H1 (cell line): ENCODE data around the gene MLLT6. TPM values are rescaled to one million over a fixed set of nuclear protein-coding genes. Genes with fewer than 3 reads are reported as not detected.
A peak's percentile ranks its signal among the peaks of the same experiment; 100 is the strongest.

ENCODE experiments used
- CTCF ChIA-PET: fragments of 300-600 bp; sonication (Branson Sonifier 250); formaldehyde crosslinking; loops from one replicate; lab custom pipeline; 2021; ENCODE audit not compliant: partially characterized antibody; lab: Charles Lee
- POLR2A ChIA-PET: fragments of 300-600 bp; sonication (Branson Sonifier 250); formaldehyde crosslinking; loops from one replicate; lab custom pipeline; 2021; ENCODE audit warnings: inconsistent platforms; ENCODE audit not compliant: partially characterized antibody; lab: Charles Lee
- DNase-seq, 2 experiments: peaks; one replicate each; pipeline versions ENCODE4 v3.0.0 to v3.0.0-alpha.2; 2010 to 2022; ENCODE audit warnings: low spot score in 2 of 2, low read depth in 1 of 2, mixed read lengths in 1 of 2
- FAIRE-seq: peaks from 2 replicates; lab custom pipeline; 2011; peaks lifted over from hg19 to GRCh38; lab: Jason Lieb, UNC
- H2AFZ ChIP-seq: 2 replicates; pipeline ENCODE4 v1.8.1; 2012; ENCODE audit warnings: low read length, inconsistent platforms
- H2AK5ac ChIP-seq: 2 replicates; pipeline ENCODE4 v1.6.1; 2013; ENCODE audit warnings: low read depth, low read length
- H2BK120ac ChIP-seq: replicated peaks from 2 replicates; pipeline ENCODE3; 2013; ENCODE audit warnings: low read depth, low read length, inconsistent platforms
- H2BK12ac ChIP-seq: 2 replicates; pipeline ENCODE4 v1.6.1; 2013; ENCODE audit warnings: low read depth, low read length
- H2BK15ac ChIP-seq: 2 replicates; pipeline ENCODE4 v1.6.1; 2013; ENCODE audit warnings: low read length
- H2BK20ac ChIP-seq: 2 replicates; pipeline ENCODE4 v1.6.1; 2013; ENCODE audit warnings: low read length
- H2BK5ac ChIP-seq: 2 replicates; pipeline ENCODE4 v1.6.1; 2013; ENCODE audit warnings: low read depth, low read length
- H3K14ac ChIP-seq: 2 replicates; pipeline ENCODE4 v1.6.1; 2013; ENCODE audit warnings: inconsistent platforms; ENCODE audit not compliant: insufficient read length
- H3K18ac ChIP-seq: 2 replicates; pipeline ENCODE4 v1.6.1; 2013; ENCODE audit warnings: low read length; ENCODE audit errors: extremely low read depth
- H3K23ac ChIP-seq: 2 replicates; pipeline ENCODE4 v1.6.1; 2013; ENCODE audit warnings: inconsistent platforms; ENCODE audit not compliant: insufficient read length
- H3K23me2 ChIP-seq: 2 replicates; pipeline ENCODE4 v1.6.1; 2013; ENCODE audit warnings: low read depth, low read length
- H3K27ac ChIP-seq: 2 replicates; pipeline ENCODE4 v1.6.1; 2011; ENCODE audit warnings: low read depth, low read length, inconsistent platforms
- H3K27me3 ChIP-seq, 4 experiments: replicated peaks in 1 of 4; 1 replicate in 1 of 4; 2 replicates in 3 of 4; pipeline versions ENCODE4 v1.6.1 to v1.8.1; 2011 to 2013; ENCODE audit warnings: low read length in 3 of 4, mild to moderate bottlenecking in 3 of 4, inconsistent platforms in 2 of 4, mixed read lengths in 2 of 4, moderate library complexity in 1 of 4; ENCODE audit not compliant: control insufficient read depth in 3 of 4, insufficient read depth in 3 of 4; ENCODE audit errors: extremely low read depth in 1 of 4
- H3K36me3 ChIP-seq, 4 experiments: 2 replicates each; pipeline versions ENCODE4 v1.6.1 to v1.8.1; 2011 to 2013; ENCODE audit warnings: mild to moderate bottlenecking in 4 of 4, low read length in 3 of 4, moderate library complexity in 2 of 4, control low read depth in 1 of 4, inconsistent platforms in 1 of 4; ENCODE audit not compliant: insufficient read depth in 4 of 4, control insufficient read depth in 2 of 4
- H3K4ac ChIP-seq: replicated peaks from 2 replicates; pipeline ENCODE3; 2013; ENCODE audit warnings: low read length, low read depth, mixed read lengths, inconsistent platforms; ENCODE audit not compliant: insufficient read length
- H3K4me1 ChIP-seq, 4 experiments: replicated peaks in 1 of 4; 1 replicate in 1 of 4; 2 replicates in 3 of 4; pipeline versions ENCODE4 v1.6.1 to v1.8.1; 2011 to 2013; ENCODE audit warnings: low read length in 3 of 4, inconsistent platforms in 2 of 4, mixed read lengths in 1 of 4; ENCODE audit not compliant: insufficient read depth in 4 of 4, control insufficient read depth in 3 of 4
- H3K4me2 ChIP-seq, 2 experiments: 2 replicates each; pipeline versions ENCODE4 v1.6.1 to v1.8.1; 2011 to 2013; ENCODE audit warnings: low read depth in 2 of 2, low read length in 2 of 2, control low read depth in 1 of 2, inconsistent platforms in 1 of 2, mild to moderate bottlenecking in 1 of 2; ENCODE audit not compliant: insufficient read depth in 1 of 2
- H3K4me3 ChIP-seq, 4 experiments: fragments of 200-600, 300-600 bp in 1 of 4; sonication (generic), shearing (Covaris generic), sonication (Bioruptor Twin) in 1 of 4; 2 replicates each; pipeline versions ENCODE4 v1.5.1 to v1.8.1; 2011 to 2016; ENCODE audit warnings: low read length in 4 of 4, low read depth in 3 of 4, control low read depth in 2 of 4, inconsistent platforms in 2 of 4, mild to moderate bottlenecking in 2 of 4, mixed read lengths in 1 of 4, moderate library complexity in 1 of 4; ENCODE audit not compliant: insufficient read depth in 2 of 4; ENCODE audit errors: extremely low read depth in 1 of 4
- H3K56ac ChIP-seq: replicated peaks from 2 replicates; pipeline ENCODE3; 2013; ENCODE audit warnings: low read depth, mild to moderate bottlenecking, mixed read lengths, low read length, inconsistent platforms; ENCODE audit not compliant: insufficient read length
- H3K79me1 ChIP-seq: 2 replicates; pipeline ENCODE4 v1.6.1; 2013; ENCODE audit warnings: low read depth, low read length, control low read depth
- H3K79me2 ChIP-seq, 2 experiments: 2 replicates each; pipeline versions ENCODE4 v1.6.1 to v1.8.1; 2012 to 2013; ENCODE audit warnings: low read length in 2 of 2, mild to moderate bottlenecking in 2 of 2, inconsistent platforms in 1 of 2; ENCODE audit not compliant: insufficient read depth in 2 of 2, control insufficient read depth in 1 of 2
- H3K9ac ChIP-seq, 4 experiments: replicated peaks in 1 of 4; 1 replicate in 1 of 4; 2 replicates in 3 of 4; pipeline versions ENCODE4 v1.6.1 to v1.8.1; 2011 to 2013; ENCODE audit warnings: low read depth in 3 of 4, low read length in 3 of 4, control low read depth in 2 of 4, mild to moderate bottlenecking in 2 of 4, moderate library complexity in 2 of 4, inconsistent platforms in 1 of 4; ENCODE audit errors: extremely low read depth in 1 of 4
- H3K9me3 ChIP-seq, 2 experiments: 2 replicates each; pipeline versions ENCODE4 v1.6.1 to v1.8.1; 2012 to 2013; ENCODE audit warnings: mild to moderate bottlenecking in 2 of 2, moderate library complexity in 2 of 2, control low read depth in 1 of 2, inconsistent platforms in 1 of 2, low read depth in 1 of 2, low read length in 1 of 2, mixed read lengths in 1 of 2; ENCODE audit not compliant: insufficient read depth in 2 of 2
- H4K20me1 ChIP-seq, 2 experiments: replicated peaks in 1 of 2; 2 replicates each; pipeline versions ENCODE3 to v1.8.1; 2011 to 2013; ENCODE audit warnings: inconsistent platforms in 2 of 2, low read length in 2 of 2, mild to moderate bottlenecking in 1 of 2; ENCODE audit not compliant: insufficient read depth in 2 of 2, control insufficient read depth in 1 of 2
- H4K5ac ChIP-seq: 2 replicates; pipeline ENCODE4 v1.6.1; 2013; ENCODE audit warnings: low read length, low read depth, mixed read lengths, inconsistent platforms; ENCODE audit not compliant: insufficient read length
- H4K8ac ChIP-seq: 2 replicates; pipeline ENCODE4 v1.8.0; 2013; ENCODE audit warnings: mild to moderate bottlenecking, moderate library complexity, low read length, inconsistent platforms; ENCODE audit not compliant: insufficient read depth; ENCODE audit errors: extremely low read depth
- H4K91ac ChIP-seq: replicated peaks from 2 replicates; pipeline ENCODE3; 2013; ENCODE audit warnings: low read length, mixed read lengths, inconsistent platforms; ENCODE audit not compliant: insufficient read length
- EP300 ChIP-seq, 2 experiments: IDR thresholded peaks; 1 replicate in 1 of 2; 2 replicates in 1 of 2; pipeline ENCODE4 v1.6.1; 2011 to 2012; ENCODE audit warnings: low read depth in 2 of 2, low read length in 2 of 2, mild to moderate bottlenecking in 2 of 2, borderline replicate concordance in 1 of 2, inconsistent platforms in 1 of 2, moderate library complexity in 1 of 2
- EZH2 ChIP-seq: fragments of 200-600 bp; sonication (generic); IDR thresholded peaks from 2 replicates; pipeline ENCODE4 v1.7.1; 2012; ENCODE audit warnings: low read depth, mild to moderate bottlenecking, moderate library complexity, low read length, inconsistent platforms; ENCODE audit not compliant: severe bottlenecking
- KDM1A ChIP-seq: fragments of 200-600, 300-600 bp; sonication (generic); IDR thresholded peaks from 2 replicates; pipeline ENCODE4 v1.7.1; 2016; ENCODE audit warnings: mild to moderate bottlenecking, low read length, borderline replicate concordance
- SP4 ChIP-seq: IDR thresholded peaks from 2 replicates; pipeline ENCODE4 v1.6.1; 2012; ENCODE audit warnings: low read length, inconsistent platforms
- TCF12 ChIP-seq: IDR thresholded peaks from 2 replicates; pipeline ENCODE4 v1.6.1; 2011; ENCODE audit warnings: low read depth, mild to moderate bottlenecking, low read length
- TEAD4 ChIP-seq: IDR thresholded peaks from 2 replicates; pipeline ENCODE4 v1.6.1; 2012; ENCODE audit warnings: low read depth, low read length, inconsistent platforms, mixed read lengths
- YY1 ChIP-seq: IDR thresholded peaks from 2 replicates; pipeline ENCODE4 v1.6.1; 2011; ENCODE audit warnings: low read depth, mild to moderate bottlenecking, low read length
- WGBS, 2 experiments: shearing (Covaris generic) in 1 of 2; methylation state at CpG; one replicate each; pipeline versions ENCODE4 v1.1.6 to v1.1.7; 2013 to 2015; ENCODE audit warnings: low lambda C conversion rate in 2 of 2, mixed read lengths in 2 of 2, inconsistent platforms in 1 of 2, low coverage in 1 of 2, missing lambda C conversion rate in 1 of 2; ENCODE audit not compliant: insufficient replicate concordance in 2 of 2, insufficient coverage in 1 of 2, insufficient read length in 1 of 2; ENCODE audit errors: extremely low coverage in 1 of 2, missing lambda C conversion rate in 1 of 2; 5-methylcytosine and 5-hydroxymethylcytosine counted together
- polyA plus RNA-seq, 7 experiments: library from polyadenylated mRNA; depleted of rRNA in 3 of 7; stranded (reverse) in 5 of 7; unstranded in 2 of 7; fragments of >200 nt in 5 of 7; fragments of 200-250 nt in 2 of 7; gene quantifications; 1 replicate in 5 of 7; 2 replicates in 1 of 7; 4 replicates in 1 of 7; pipeline versions ENCODE4 v1.2.1 to v1.2.3, GENCODE V29; 2011 to 2013; ENCODE audit warnings: missing spikeins in 2 of 7, mixed read lengths in 2 of 7
- total RNA-seq: library from RNA; stranded (reverse); fragmentation: NEBNext Ultra II Directional; extraction: Animal tissue kit (Norgen Biotek cat#: 25700); gene quantifications from 2 replicates; pipeline ENCODE4 v1.2.1, GENCODE V29; 2021
- TF ChIP-seq, protein P1 (sequence below), 3 experiments: IDR thresholded peaks; 1 replicate in 2 of 3; 2 replicates in 1 of 3; pipeline versions ENCODE4 v1.5.1 to v1.6.1; 2011; ENCODE audit warnings: low read length in 3 of 3, mild to moderate bottlenecking in 3 of 3, inconsistent platforms in 2 of 3, low read depth in 1 of 3, moderate library complexity in 1 of 3; ENCODE audit not compliant: insufficient read depth in 1 of 3; ENCODE audit errors: control extremely low read depth in 1 of 3

Gene MLLT6
- total and polyA plus RNA-seq, 2 of the 8 experiments (the other 6 are each of a cell fraction or from before 2014, with no cell fraction given), result 6.5 to 8.0 TPM

DNA sequence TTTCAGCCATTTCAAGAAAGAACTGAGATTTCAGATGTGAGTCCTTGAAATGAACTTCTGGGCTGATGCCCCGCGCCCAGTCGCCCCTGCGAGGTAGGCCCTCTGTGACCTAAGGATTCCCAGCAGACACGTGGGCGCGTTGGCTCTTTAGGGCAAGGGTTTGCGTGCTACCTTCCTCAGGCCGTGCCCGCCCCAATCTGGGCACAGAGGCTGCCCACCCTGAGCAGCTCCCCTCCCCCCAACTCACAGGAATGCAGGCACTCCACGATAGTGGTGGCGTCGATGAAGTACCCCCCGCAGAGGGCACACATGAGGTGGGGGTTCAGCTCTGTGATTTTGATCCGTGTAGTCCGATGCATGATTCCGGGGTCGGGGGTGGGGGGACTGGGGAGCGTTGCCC is 35.0 kb downstream of the MLLT6 start:
- no peak overlapping the region for H2BK20ac ChIP-seq
- 0 out of 2 replicates have a peak overlapping the region, but pooled peaks have one; percentile 50 for H2BK12ac ChIP-seq
- no peak overlapping the region for H2BK15ac ChIP-seq
- no peak for FAIRE-seq
- no peak overlapping the region for H3K9ac ChIP-seq
- no peaks in the 10 kb centered on the region for H3K23me2 ChIP-seq
- no peaks in the 10 kb centered on the region for H3K27me3 ChIP-seq
- peaks cover 2 to 30% (median 17%) of the 10 kb centered on the region in 4 experiments; a peak in 7 of 8 replicates for H3K36me3 ChIP-seq
- no peak for DNase-seq
- no peak overlapping the region for H3K14ac ChIP-seq
- H4K20me1 ChIP-seq, result peaks cover 38 to 57% of the 10 kb centered on the region in 2 experiments
- H3K9me3 ChIP-seq, result no peaks in the 10 kb centered on the region
- H2AFZ ChIP-seq, result no peak overlapping the region
- TF ChIP-seq KDM1A, result no peak
- no peak for TF ChIP-seq TCF12
- TF ChIP-seq SP4, result no peak
- no peak for TF ChIP-seq YY1
- no peak for TF ChIP-seq TEAD4
- TF ChIP-seq EZH2, result no peak
- TF ChIP-seq EP300 (IDR thresholded peaks at IDR 0.05; ENCODE audit: borderline replicate concordance in 1 of 2, low read depth in 2 of 2, low read length in 2 of 2), result no peak
- TF ChIP-seq, protein P1, sequence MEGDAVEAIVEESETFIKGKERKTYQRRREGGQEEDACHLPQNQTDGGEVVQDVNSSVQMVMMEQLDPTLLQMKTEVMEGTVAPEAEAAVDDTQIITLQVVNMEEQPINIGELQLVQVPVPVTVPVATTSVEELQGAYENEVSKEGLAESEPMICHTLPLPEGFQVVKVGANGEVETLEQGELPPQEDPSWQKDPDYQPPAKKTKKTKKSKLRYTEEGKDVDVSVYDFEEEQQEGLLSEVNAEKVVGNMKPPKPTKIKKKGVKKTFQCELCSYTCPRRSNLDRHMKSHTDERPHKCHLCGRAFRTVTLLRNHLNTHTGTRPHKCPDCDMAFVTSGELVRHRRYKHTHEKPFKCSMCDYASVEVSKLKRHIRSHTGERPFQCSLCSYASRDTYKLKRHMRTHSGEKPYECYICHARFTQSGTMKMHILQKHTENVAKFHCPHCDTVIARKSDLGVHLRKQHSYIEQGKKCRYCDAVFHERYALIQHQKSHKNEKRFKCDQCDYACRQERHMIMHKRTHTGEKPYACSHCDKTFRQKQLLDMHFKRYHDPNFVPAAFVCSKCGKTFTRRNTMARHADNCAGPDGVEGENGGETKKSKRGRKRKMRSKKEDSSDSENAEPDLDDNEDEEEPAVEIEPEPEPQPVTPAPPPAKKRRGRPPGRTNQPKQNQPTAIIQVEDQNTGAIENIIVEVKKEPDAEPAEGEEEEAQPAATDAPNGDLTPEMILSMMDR (IDR thresholded peaks at IDR 0.05; ENCODE audit: control extremely low read depth in 1 of 3, insufficient read depth in 1 of 3, low read depth in 1 of 3, low read length in 3 of 3), result no peak
- ChIA-PET CTCF (interaction anchor here (1.0 kb wide), 2 partner anchors 13 to 33 kb away, joined by 3 to 4 read pairs; no protein-coding TSS in a partner anchor), POLR2A (interaction anchor here (0.6 to 1.4 kb wide), 2 partner anchors 40 to 63 kb away, joined by 3 to 4 read pairs; no protein-coding TSS in a partner anchor)
- H3K4me2 ChIP-seq, result no peak overlapping the region
- no peak overlapping the region for H4K91ac ChIP-seq
- no peak overlapping the region for H3K56ac ChIP-seq
- H3K79me1 ChIP-seq, result peaks cover 26% of the 10 kb centered on the region
- H2AK5ac ChIP-seq, result no peak overlapping the region
- H3K18ac ChIP-seq, result no peak overlapping the region
- H2BK5ac ChIP-seq, result peak overlapping the region; percentile 24; the same call in 1 of the 2 replicates
- H2BK120ac ChIP-seq, result no peak overlapping the region
- no peak overlapping the region for H3K4me3 ChIP-seq
- no peak overlapping the region for H3K4ac ChIP-seq
- H4K8ac ChIP-seq, result no peak overlapping the region
- WGBS, 2 experiments, result 95% methylated on average over 14 of the region's 19 CpGs; no CpG with 5 or more reads in 1 of the 2 experiments
- no peak overlapping the region for H4K5ac ChIP-seq
- peaks cover 24 to 60% of the 10 kb centered on the region in 2 experiments for H3K79me2 ChIP-seq
- H3K27ac ChIP-seq, result no peak overlapping the region
- peaks cover 0 to 24% (median 12%) of the 10 kb centered on the region in 4 experiments; a peak in 6 of 7 replicates for H3K4me1 ChIP-seq
- H3K23ac ChIP-seq, result no peak overlapping the region
